GM12891 (cell line): Measurements from ENCODE around the gene ZNF718.

Experiments
- POLR2A ChIP-seq: IDR thresholded peaks from 2 replicates; pipeline ENCODE4 v1.6.1; 2011; ENCODE audit warnings: low read depth, low read length, control low read depth
- POLR2AphosphoS5 ChIP-seq: IDR thresholded peaks from 2 replicates; pipeline ENCODE4 v1.6.1; 2011; ENCODE audit warnings: low read depth, low read length, control low read depth
- SPI1 ChIP-seq: IDR thresholded peaks from 2 replicates; pipeline ENCODE4 v1.6.1; 2011; ENCODE audit warnings: low read depth, low read length, control low read depth
- TAF1 ChIP-seq: IDR thresholded peaks from 2 replicates; pipeline ENCODE4 v1.6.1; 2011; ENCODE audit warnings: low read depth, low read length, control low read depth

DNA sequence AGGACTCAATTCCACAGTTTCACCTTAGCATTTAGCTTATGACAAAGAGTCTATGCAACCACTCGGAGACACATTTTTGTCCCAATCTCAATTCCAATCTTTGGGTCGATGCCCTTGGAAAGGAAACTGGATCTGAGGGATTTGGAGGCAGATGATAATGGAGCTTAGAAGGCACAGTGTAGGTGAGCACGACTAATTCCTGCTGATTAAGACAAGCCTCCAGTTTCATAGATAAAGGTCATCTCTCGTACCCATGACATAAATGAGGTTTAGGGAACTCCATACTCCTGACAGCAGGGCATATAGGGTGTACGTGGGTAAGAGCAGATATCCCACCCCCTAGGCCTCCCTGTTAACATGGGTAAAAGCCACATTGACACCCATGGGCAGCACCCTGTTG is 24.4 kb upstream of the ZNF718 start:
- TF ChIP-seq POLR2A (no peak), TAF1 (no peak), POLR2AphosphoS5 (no peak), SPI1 (no peak)
